IMR-90 (cell line): ENCODE measurements around the gene LHX1. TPM values are rescaled to one million over a fixed set of nuclear protein-coding genes. Genes with fewer than 3 reads are reported as not detected.

Experiments used
- ATAC-seq: fragments of 200-7000 bp; cut with Tn5 transposase; 2 replicates; pipeline ENCODE4 v1.9.1; 2020; ENCODE audit warnings: low read depth, mild to moderate bottlenecking, moderate library complexity
- BruUV-seq: library from RNA; stranded (reverse); fragments of 400-500 nt; replicated peaks from 2 replicates; lab custom pipeline; 2021; lab: Mats Ljungman, UMichigan
- CTCF ChIA-PET: fragments of 300-600 bp; formaldehyde crosslinking; extraction: SDS; loops from one replicate; lab custom pipeline; 2021; ENCODE audit warnings: antibody characterized with exemption; lab: Yijun Ruan, JAX
- POLR2A ChIA-PET: fragments of 300-600 bp; sonication (Branson Sonifier 250); formaldehyde crosslinking; loops from one replicate; lab custom pipeline; 2022; ENCODE audit warnings: antibody characterized with exemption; ENCODE audit not compliant: unreplicated experiment; lab: Charles Lee
- DNase-seq: peaks from one replicate; pipeline ENCODE4 v3.0.0; 2013
- H2AFZ ChIP-seq: replicated peaks from 2 replicates; pipeline ENCODE3; 2013; ENCODE audit warnings: low read length, mild to moderate bottlenecking; ENCODE audit not compliant: poor library complexity
- H2AK5ac ChIP-seq: 2 replicates; pipeline ENCODE4 v1.6.1; 2013; ENCODE audit warnings: low read depth, low read length, inconsistent platforms
- H2AK9ac ChIP-seq: replicated peaks from 2 replicates; pipeline ENCODE3; 2013; ENCODE audit warnings: mild to moderate bottlenecking, low read depth, low read length, moderate library complexity; ENCODE audit not compliant: poor library complexity
- H2BK120ac ChIP-seq: 2 replicates; pipeline ENCODE4 v1.6.1; 2013; ENCODE audit warnings: low read depth, low read length, inconsistent platforms
- H2BK15ac ChIP-seq: 3 replicates; pipeline ENCODE4 v1.6.1; 2013; ENCODE audit warnings: low read depth, low read length, inconsistent platforms
- H2BK20ac ChIP-seq: 2 replicates; pipeline ENCODE4 v1.6.1; 2013; ENCODE audit warnings: low read depth, mild to moderate bottlenecking, inconsistent platforms, low read length, moderate library complexity
- H2BK5ac ChIP-seq: 2 replicates; pipeline ENCODE4 v1.6.1; 2013; ENCODE audit warnings: mild to moderate bottlenecking, low read depth, low read length, inconsistent platforms; ENCODE audit not compliant: poor library complexity, severe bottlenecking
- H3K14ac ChIP-seq: replicated peaks from 2 replicates; pipeline ENCODE4 v1.6.1; 2013; ENCODE audit warnings: low read depth, low read length, inconsistent platforms
- H3K18ac ChIP-seq: 2 replicates; pipeline ENCODE4 v1.6.1; 2013; ENCODE audit warnings: low read depth, low read length, control low read depth
- H3K23ac ChIP-seq: 2 replicates; pipeline ENCODE4 v1.6.1; 2013; ENCODE audit warnings: low read depth, low read length, inconsistent platforms
- H3K27ac ChIP-seq: 2 replicates; pipeline ENCODE4 v1.5.1; 2013; ENCODE audit warnings: mild to moderate bottlenecking, control low read depth, low read length; ENCODE audit not compliant: insufficient read depth
- H3K27me3 ChIP-seq: 2 replicates; pipeline ENCODE4 v1.6.1; 2013; ENCODE audit warnings: low read length; ENCODE audit not compliant: control insufficient read depth, insufficient read depth
- H3K36me3 ChIP-seq: 2 replicates; pipeline ENCODE4 v1.6.1; 2013; ENCODE audit warnings: low read length, mixed read lengths; ENCODE audit not compliant: control insufficient read depth, insufficient read depth
- H3K4ac ChIP-seq: 2 replicates; pipeline ENCODE4 v1.6.1; 2013; ENCODE audit warnings: low read depth, low read length, inconsistent platforms
- H3K4me1 ChIP-seq: 2 replicates; pipeline ENCODE4 v1.6.1; 2013; ENCODE audit warnings: low read length, mixed read lengths; ENCODE audit not compliant: control insufficient read depth, insufficient read depth
- H3K4me2 ChIP-seq: 2 replicates; pipeline ENCODE4 v1.6.1; 2013; ENCODE audit warnings: low read depth, mild to moderate bottlenecking, control low read depth, low read length, moderate library complexity
- H3K4me3 ChIP-seq: 2 replicates; pipeline ENCODE4 v1.5.1; 2013; ENCODE audit warnings: low read depth, mild to moderate bottlenecking, control low read depth, low read length, moderate library complexity; ENCODE audit not compliant: insufficient read depth
- H3K56ac ChIP-seq: 2 replicates; pipeline ENCODE4 v1.6.1; 2013; ENCODE audit warnings: low read length, inconsistent platforms; ENCODE audit not compliant: insufficient read depth; ENCODE audit errors: extremely low read depth
- H3K79me1 ChIP-seq, 2 experiments: 2 replicates each; pipeline ENCODE4 v1.6.1; 2013; ENCODE audit warnings: low read length in 2 of 2, inconsistent platforms in 1 of 2, low read depth in 1 of 2
- H3K9ac ChIP-seq: 2 replicates; pipeline ENCODE4 v1.6.1; 2013; ENCODE audit warnings: low read depth, low read length, control low read depth
- H3K9me1 ChIP-seq: 2 replicates; pipeline ENCODE4 v1.6.1; 2013; ENCODE audit warnings: low read length, inconsistent platforms; ENCODE audit not compliant: insufficient read depth
- H3K9me3 ChIP-seq: 2 replicates; pipeline ENCODE4 v1.6.1; 2013; ENCODE audit warnings: low read length; ENCODE audit not compliant: control insufficient read depth, insufficient read depth
- H4K20me1 ChIP-seq: 2 replicates; pipeline ENCODE4 v1.6.1; 2013; ENCODE audit warnings: low read length, inconsistent platforms; ENCODE audit not compliant: insufficient read depth
- H4K5ac ChIP-seq: 2 replicates; pipeline ENCODE4 v1.6.1; 2013; ENCODE audit warnings: mild to moderate bottlenecking, low read depth, low read length, control low read depth
- H4K8ac ChIP-seq, 2 experiments: 2 replicates each; pipeline ENCODE4 v1.6.1; 2013; ENCODE audit warnings: low read depth in 2 of 2, low read length in 2 of 2, control low read depth in 1 of 2, inconsistent platforms in 1 of 2
- H4K91ac ChIP-seq: 2 replicates; pipeline ENCODE4 v1.6.1; 2013; ENCODE audit warnings: low read depth, low read length, inconsistent platforms; ENCODE audit not compliant: insufficient read depth
- POLR2A ChIP-seq: IDR thresholded peaks from 2 replicates; pipeline ENCODE4 v1.6.1; 2012; ENCODE audit warnings: mild to moderate bottlenecking, low read depth, low read length
- WGBS, 2 experiments: methylation state at CpG; one replicate each; pipeline versions ENCODE4 v1.1.5 to v1.1.7; 2013; ENCODE audit warnings: missing lambda C conversion rate in 2 of 2; ENCODE audit not compliant: insufficient read length in 1 of 2; ENCODE audit errors: extremely low coverage in 2 of 2; 5-methylcytosine and 5-hydroxymethylcytosine counted together
- dilution Hi-C: fragments of 300-500 bp; cut with HindIII; formaldehyde crosslinking; loops from one replicate; pipeline ENCODE4 v1.14.3; 2018; ENCODE audit warnings: low sequenced_read_pairs; ENCODE audit not compliant: unreplicated experiment
- in situ Hi-C: fragments of 300-500 bp; cut with MboI; formaldehyde crosslinking; loops from 3 replicates; pipeline ENCODE4 v1.14.3; 2019; ENCODE audit warnings: low sequenced_read_pairs, inconsistent platforms, mixed read lengths
- intact Hi-C: fragments of 100-400 bp; cut with micrococcal nuclease; formaldehyde crosslinking; loops from 2 replicates; pipeline ENCODE4 v1.10.0; 2022
- polyA plus RNA-seq, 3 experiments: library from polyadenylated mRNA; depleted of rRNA; stranded (reverse); fragments of >200 nt; gene quantifications; 2 replicates each; pipeline ENCODE4 v1.2.3, GENCODE V29; 2012; ENCODE audit warnings: low replicate concordance in 1 of 3
- total RNA-seq: library from RNA; depleted of rRNA; stranded (reverse); fragments of >200 nt; gene quantifications from 2 replicates; pipeline ENCODE4 v1.2.3, GENCODE V29; 2012

Gene LHX1
- total and polyA plus RNA-seq, 2 of the 4 experiments (the other 2 are of a cell fraction) = not detected

DNA sequence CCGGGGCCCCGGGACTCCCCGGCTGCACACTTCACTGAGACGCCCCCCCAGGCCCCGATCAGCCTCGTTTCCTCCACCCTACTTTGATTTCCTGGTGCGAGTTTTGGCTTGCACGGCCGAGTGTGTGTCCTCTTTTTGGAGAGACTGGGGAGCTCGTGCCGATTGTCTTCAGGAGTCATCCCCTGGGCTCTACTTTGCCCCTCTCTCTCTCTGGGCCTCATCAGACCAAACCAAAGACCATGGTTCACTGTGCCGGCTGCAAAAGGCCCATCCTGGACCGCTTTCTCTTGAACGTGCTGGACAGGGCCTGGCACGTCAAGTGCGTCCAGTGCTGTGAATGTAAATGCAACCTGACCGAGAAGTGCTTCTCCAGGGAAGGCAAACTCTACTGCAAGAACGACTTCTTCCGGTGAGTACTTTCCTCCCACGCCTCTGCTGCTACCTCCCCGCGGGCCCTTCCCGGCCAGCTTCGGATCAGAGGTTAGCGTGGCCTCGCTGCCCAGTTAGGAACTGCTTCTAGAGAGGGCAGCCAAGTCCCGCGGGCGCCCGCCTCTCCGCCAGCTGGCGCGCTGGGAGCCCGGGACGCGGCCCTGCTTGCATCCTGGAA, 787 bp downstream of the LHX1 start:
- TF ChIP-seq POLR2A = no peak
- no peak overlapping the region for H2AK5ac ChIP-seq
- H2BK15ac ChIP-seq = no peak overlapping the region
- H3K9me3 ChIP-seq = peaks cover 24% of the 10 kb centered on the region
- H3K27me3 ChIP-seq = peaks cover 99% of the 10 kb centered on the region
- no peak overlapping the region for H3K4me3 ChIP-seq
- no peak overlapping the region for H2BK20ac ChIP-seq
- no peak overlapping the region for H3K4me2 ChIP-seq
- no peaks in the 10 kb centered on the region for H3K36me3 ChIP-seq
- no peak overlapping the region for H3K9ac ChIP-seq
- no TSS peak for BruUV-seq
- no peak overlapping the region for H2AK9ac ChIP-seq
- H2BK5ac ChIP-seq = no peak overlapping the region
- H3K14ac ChIP-seq = no peak overlapping the region
- 0 out of 2 replicates have a peak, but pooled peaks cover 3% of the 10 kb centered on the region for H3K9me1 ChIP-seq
- peaks cover 30% of the 10 kb centered on the region for H4K20me1 ChIP-seq
- intact Hi-C loops = loop anchor here (10.0 kb wide), 1 partner anchor 83 kb away; no protein-coding TSS in a partner anchor
- DNase-seq (peak; percentile 25), ATAC-seq (no peak)
- no peak overlapping the region for H3K23ac ChIP-seq
- no peak overlapping the region for H3K18ac ChIP-seq
- CTCF ChIA-PET = no interaction called here
- peaks cover 7% of the 10 kb centered on the region; the same call in 1 of the 2 replicates for H3K4me1 ChIP-seq
- dilution Hi-C loops = no loop called here
- no peak overlapping the region for H4K5ac ChIP-seq
- 8% methylated on average over 12 of the region's 36 CpGs; no CpG with 5 or more reads in 1 of the 2 experiments for WGBS, 2 experiments
- H3K79me1 ChIP-seq = no peaks in the 10 kb centered on the region
- POLR2A ChIA-PET = no interaction called here
- no peak overlapping the region for H3K27ac ChIP-seq
- no peak overlapping the region for H2BK120ac ChIP-seq
- in situ Hi-C loops = no loop called here
- H3K4ac ChIP-seq = no peak overlapping the region
- no peak overlapping the region for H4K8ac ChIP-seq
- H3K56ac ChIP-seq = 0 out of 2 replicates have a peak overlapping the region, but pooled peaks have one; percentile 5
- peak overlapping the region; percentile 56 for H2AFZ ChIP-seq
- H4K91ac ChIP-seq = no peak overlapping the region
